Superior temporal gyrus (tissue), 1 donor: ENCODE data around the gene CCP110.
A peak's percentile ranks its signal among the peaks of the same experiment; 100 is the strongest.

Source experiments
- DNase-seq: peaks from one replicate; pipeline ENCODE4 v3.0.0-alpha.2; 2016; ENCODE audit errors: extremely low spot score

CCP110 gene

GRCh38 chr16:19555186-19555937, 31.6 kb downstream of the CCP110 start, which contains the start of gene VPS35L:
Gene VPS35L (plus strand): TSS chr16:19555703. CDS start chr16:19555730, 27 bp downstream.
- peak; percentile 96 for DNase-seq

GRCh38 chr16:19555938-19556771, 32.4 kb downstream of the CCP110 start:
- DNase-seq: no peak

- DNase-seq: peak; percentile 96
These were observed 35.6 kb downstream of the CCP110 start for GRCh38 chr16:19559242-19559910.

- DNase-seq: peak; percentile 7
These were observed 36.3 kb downstream of the CCP110 start for GRCh38 chr16:19560078-19560477.

GRCh38 chr16:19563377-19563776, 39.6 kb downstream of the CCP110 start:
- no peak for DNase-seq

GRCh38 chr16:19566362-19566761, 42.6 kb downstream of the CCP110 start:
- no peak for DNase-seq

GRCh38 chr16:19567560-19567959, 43.8 kb downstream of the CCP110 start:
- DNase-seq: no peak

GRCh38 chr16:19573997-19574396, 50.3 kb downstream of the CCP110 start:
- no peak for DNase-seq

GRCh38 chr16:19574615-19575014, 50.9 kb downstream of the CCP110 start:
- DNase-seq: no peak

- DNase-seq: peak; percentile 99
These were observed 54.7 kb downstream of the CCP110 start for GRCh38 chr16:19578378-19578971.

- no peak for DNase-seq
These were observed 58.5 kb downstream of the CCP110 start for GRCh38 chr16:19582050-19582831.

GRCh38 chr16:19583665-19584300, 60.0 kb downstream of the CCP110 start:
- peak; percentile 77 for DNase-seq

GRCh38 chr16:19588661-19589060, 64.9 kb downstream of the CCP110 start:
- DNase-seq: peak; percentile 74

- no peak for DNase-seq
These were observed 65.4 kb downstream of the CCP110 start for GRCh38 chr16:19589106-19589505.

- no peak for DNase-seq
These were observed 66.1 kb downstream of the CCP110 start for GRCh38 chr16:19589771-19590302.

GRCh38 chr16:19595043-19595767, 71.5 kb downstream of the CCP110 start:
- DNase-seq: no peak

GRCh38 chr16:19598805-19599510, 75.2 kb downstream of the CCP110 start:
- DNase-seq: no peak

GRCh38 chr16:19599968-19600716, 76.4 kb downstream of the CCP110 start:
- peak; percentile 45 for DNase-seq
